Measurements from ENCODE around the gene GNB5. TPM values are rescaled to one million over a fixed set of nuclear protein-coding genes. Genes with fewer than 3 reads are reported as not detected.
A peak's percentile ranks its signal among the peaks of the same experiment; 100 is the strongest.
"Not testable (repeated sequence)": the region's sequence is repeated elsewhere in the genome, so short reads cannot be mapped to it uniquely, and the experiment has no call there.

The GNB5 gene
- total RNA-seq, 1 donor: 58.3 TPM

DNA sequence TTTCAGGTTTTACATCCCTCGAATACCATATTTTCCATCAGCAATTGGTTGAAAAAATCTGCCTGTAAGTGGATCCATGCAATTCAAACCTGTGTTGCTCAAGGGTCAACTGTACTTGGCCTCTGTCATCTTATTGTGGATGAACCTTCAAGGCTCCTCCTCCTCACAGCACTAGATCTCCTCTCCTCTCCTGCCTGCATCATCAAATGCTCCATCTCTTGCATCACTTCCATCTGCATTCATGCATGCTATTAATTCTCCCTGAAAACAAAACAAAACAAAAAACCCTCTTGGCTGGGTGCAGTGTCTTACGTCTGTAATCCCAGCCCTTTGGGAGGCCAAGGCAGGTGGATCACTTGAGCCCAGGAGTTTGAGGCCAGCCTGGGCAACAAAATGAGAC, 88.7 kb downstream of the GNB5 start:
- TF ChIP-seq, protein P1, sequence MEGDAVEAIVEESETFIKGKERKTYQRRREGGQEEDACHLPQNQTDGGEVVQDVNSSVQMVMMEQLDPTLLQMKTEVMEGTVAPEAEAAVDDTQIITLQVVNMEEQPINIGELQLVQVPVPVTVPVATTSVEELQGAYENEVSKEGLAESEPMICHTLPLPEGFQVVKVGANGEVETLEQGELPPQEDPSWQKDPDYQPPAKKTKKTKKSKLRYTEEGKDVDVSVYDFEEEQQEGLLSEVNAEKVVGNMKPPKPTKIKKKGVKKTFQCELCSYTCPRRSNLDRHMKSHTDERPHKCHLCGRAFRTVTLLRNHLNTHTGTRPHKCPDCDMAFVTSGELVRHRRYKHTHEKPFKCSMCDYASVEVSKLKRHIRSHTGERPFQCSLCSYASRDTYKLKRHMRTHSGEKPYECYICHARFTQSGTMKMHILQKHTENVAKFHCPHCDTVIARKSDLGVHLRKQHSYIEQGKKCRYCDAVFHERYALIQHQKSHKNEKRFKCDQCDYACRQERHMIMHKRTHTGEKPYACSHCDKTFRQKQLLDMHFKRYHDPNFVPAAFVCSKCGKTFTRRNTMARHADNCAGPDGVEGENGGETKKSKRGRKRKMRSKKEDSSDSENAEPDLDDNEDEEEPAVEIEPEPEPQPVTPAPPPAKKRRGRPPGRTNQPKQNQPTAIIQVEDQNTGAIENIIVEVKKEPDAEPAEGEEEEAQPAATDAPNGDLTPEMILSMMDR (IDR thresholded peaks at IDR 0.05; ENCODE audit: insufficient read depth, low read depth, low read length): no peak
- peak; percentile 96 for DNase-seq (ENCODE audit: low read depth)
- H3K4me3 ChIP-seq (ENCODE audit: low read depth, low read length): no peak overlapping the region

DNA sequence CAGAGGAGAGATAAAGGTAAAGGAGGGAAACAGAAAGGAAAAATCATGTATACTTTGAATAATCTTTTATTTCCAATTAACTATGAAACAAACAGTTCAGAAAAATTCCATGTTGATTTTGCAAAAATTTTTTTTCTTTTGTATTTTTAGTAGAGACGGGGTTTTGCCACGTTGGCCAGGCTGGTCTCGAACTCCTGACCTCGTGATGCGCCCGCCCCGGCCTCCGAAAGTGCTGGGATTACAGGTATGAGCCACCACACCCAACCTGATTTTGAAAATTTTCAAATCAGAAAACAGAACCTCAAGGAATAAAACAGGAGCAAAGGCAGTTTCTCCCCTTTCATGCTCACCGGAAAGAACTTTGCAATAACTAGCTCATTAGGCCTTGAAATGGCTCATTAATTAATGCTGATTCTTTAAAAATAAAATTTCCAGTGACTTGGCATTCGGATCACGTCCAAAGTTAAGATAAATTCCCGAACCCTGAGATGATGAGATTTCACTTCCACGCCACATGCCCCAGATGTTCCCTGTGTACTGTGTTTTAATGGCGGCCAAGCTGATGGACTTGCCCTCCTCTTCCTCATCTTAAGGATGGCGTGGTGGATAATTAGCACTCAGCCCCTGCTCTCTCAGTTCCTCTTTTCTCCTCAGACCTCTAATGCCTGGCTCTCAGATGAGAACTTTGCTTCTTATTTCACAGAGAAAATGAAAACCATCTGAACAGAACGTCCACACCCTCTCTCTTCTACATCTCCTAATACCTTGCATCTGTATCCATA, 89.5 kb downstream of the GNB5 start:
- H3K4me3 ChIP-seq (ENCODE audit: low read depth, low read length): no peak overlapping the region
- DNase-seq (ENCODE audit: low read depth): no peak
- TF ChIP-seq, protein P1 (IDR thresholded peaks at IDR 0.05; ENCODE audit: insufficient read depth, low read depth, low read length): no peak

DNA sequence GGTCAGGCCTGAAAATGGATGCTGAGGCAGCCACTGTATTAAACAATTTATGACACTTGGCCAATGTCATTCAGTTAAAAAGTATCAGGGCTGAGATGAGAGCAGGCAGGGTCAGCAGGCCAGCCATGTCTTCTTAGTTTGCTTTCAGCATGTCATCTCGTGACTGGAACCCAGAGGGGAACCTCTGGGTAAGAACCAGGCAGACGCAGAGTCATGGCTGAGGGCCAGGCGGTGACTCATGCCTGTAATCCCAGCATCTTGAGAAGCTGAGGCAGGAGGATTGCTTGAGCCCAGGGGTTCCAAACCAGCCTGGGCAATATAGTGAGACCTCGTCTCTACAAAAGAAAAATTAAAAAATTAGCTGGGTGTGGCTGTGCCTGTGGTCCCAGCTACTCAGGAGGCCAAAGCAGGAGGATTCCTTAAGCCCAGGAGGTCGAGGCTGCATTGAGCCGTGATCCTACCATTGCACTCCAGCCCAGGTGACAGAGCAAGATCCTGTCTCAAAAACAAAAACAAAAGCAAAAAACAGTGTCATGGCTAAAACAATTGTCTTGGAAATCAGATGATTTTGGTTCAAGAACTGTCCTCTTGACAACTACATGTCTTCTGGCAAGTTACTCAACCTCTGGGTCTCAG, 90.3 kb downstream of the GNB5 start:
- no peak overlapping the region for H3K4me3 ChIP-seq (ENCODE audit: low read depth, low read length)
- TF ChIP-seq, protein P1 (IDR thresholded peaks at IDR 0.05; ENCODE audit: insufficient read depth, low read depth, low read length): no peak
- peak; percentile 97 for DNase-seq (ENCODE audit: low read depth)

DNA sequence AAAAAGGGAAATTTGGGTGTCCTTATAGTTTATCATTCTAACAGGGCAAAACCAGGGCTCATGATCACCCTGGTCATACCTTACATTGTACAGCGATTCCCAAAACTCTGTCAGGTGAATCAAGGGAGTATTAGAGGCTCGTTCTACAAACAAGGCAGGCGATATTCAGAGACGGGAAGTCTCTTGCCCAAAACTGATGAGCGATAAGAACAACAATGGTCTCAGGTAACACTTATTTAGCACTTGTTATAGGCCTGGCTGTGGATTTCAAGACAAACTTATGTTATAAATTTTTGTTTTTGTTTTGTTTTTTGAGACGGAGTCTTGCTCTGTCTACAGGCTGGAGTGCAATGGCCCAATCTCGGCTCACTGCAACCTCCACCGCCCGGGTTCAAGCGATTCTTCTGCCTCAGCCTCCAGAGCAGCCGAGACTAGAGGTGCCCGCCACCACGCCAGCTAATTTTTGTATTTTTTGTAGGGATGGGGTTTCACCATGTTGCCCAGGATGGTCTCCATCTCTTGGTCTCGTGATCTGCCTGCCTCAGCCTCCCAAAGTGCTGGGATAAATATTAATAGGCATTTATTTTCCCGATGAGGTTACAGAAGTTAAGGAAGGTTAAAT, 91.4 kb downstream of the GNB5 start:
- DNase-seq (ENCODE audit: low read depth): no peak
- TF ChIP-seq, protein P1 (IDR thresholded peaks at IDR 0.05; ENCODE audit: insufficient read depth, low read depth, low read length): no peak

DNA sequence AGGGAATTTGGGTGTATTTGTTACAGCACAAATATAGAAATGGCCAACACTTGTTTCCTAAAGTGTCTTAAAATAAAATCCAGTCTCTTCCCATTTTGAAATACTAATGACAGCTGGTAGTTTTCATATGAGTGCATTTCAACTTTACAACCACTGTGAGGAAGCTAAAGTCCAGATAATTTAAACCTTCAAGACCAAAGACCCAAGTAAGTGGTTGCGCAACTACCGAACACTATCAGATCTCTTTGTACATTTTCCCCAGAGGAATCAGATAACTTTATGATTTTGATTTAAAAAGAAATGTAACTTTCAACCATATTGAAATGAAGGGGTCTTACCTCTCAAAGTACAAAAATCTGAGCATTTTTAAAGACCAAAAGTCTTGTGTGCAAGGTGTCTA, 92.9 kb downstream of the GNB5 start:
- no peak overlapping the region for H3K4me3 ChIP-seq (ENCODE audit: low read depth, low read length)
- peak; percentile 91 for DNase-seq (ENCODE audit: low read depth)
- TF ChIP-seq, protein P1 (IDR thresholded peaks at IDR 0.05; ENCODE audit: insufficient read depth, low read depth, low read length): no peak

More for the DNA sequence above, 91.4 kb downstream of the GNB5 start:
- no peak overlapping the region for H3K4me3 ChIP-seq (ENCODE audit: low read depth, low read length)

DNA sequence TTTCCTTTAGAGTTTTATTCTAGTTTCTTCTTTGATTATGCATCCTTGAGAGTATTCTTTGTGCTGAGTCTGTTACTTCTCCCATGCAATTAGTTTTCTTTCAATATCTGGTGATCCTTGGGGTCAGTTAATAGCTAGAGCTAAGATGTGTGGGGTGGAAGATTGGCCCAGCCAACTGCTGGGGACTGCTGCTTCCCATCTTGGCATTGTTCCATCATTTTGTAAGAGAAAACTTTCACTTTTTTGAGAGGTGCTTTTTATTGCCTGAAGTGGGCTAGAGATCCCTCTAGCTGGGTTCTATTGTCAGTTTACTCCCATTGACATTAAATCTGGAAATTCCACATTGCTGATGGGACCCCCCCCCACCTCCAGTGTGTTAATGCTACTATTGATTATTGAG, 94.0 kb downstream of the GNB5 start:
- TF ChIP-seq, protein P1 (IDR thresholded peaks at IDR 0.05; ENCODE audit: insufficient read depth, low read depth, low read length): no peak
- DNase-seq (ENCODE audit: low read depth): no peak
- H3K4me3 ChIP-seq (ENCODE audit: low read depth, low read length): no peak overlapping the region

DNA sequence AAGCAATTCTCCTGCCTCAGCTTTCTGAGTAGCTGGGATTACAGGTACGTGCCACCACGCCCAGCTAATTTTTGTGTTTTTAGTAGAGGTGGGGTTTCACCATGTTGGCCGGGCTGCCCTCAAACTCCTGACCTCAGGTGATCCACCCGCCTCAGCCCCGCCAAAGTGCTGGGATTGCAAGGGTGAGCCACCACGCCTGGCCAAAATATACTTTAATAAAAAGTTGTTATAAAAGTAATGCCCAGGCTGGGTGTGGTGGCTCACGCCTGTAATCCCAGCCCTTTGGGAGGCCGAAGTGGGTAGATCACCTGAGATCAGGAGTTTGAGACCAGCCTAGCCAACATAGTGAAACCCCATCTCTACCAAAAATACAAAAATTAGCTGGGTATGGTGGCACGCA, 94.7 kb downstream of the GNB5 start:
- not testable (repeated sequence) for DNase-seq (ENCODE audit: low read depth); H3K4me3 ChIP-seq (ENCODE audit: low read depth, low read length)
